NCI-H446 treated with DMSO at 0.1 percent for 48 hours (cell line): Measurements from ENCODE around the gene ENPEP.

Experiments
- DNase-seq: peaks from one replicate; lab custom pipeline; 2025; lab: John Stamatoyannopoulos, UW

Gene ENPEP

DNA sequence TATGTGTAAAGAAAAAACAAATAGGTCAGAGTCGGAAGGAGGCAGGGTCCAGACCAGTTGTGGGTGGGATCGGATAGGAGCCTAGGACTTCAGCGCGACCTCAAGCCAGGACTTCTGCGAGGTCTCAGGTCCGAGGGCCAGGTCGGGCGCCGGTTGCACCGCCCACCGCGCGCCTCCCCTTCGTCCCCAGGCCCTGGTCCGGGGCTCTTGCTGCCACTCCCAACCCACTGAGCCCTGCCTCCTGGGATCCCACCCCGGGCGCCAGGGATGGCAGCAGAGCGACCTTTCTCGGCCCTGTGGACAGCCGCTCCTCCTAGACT lies 134.6 kb downstream of the ENPEP start:
- DNase-seq, result no peak

DNA sequence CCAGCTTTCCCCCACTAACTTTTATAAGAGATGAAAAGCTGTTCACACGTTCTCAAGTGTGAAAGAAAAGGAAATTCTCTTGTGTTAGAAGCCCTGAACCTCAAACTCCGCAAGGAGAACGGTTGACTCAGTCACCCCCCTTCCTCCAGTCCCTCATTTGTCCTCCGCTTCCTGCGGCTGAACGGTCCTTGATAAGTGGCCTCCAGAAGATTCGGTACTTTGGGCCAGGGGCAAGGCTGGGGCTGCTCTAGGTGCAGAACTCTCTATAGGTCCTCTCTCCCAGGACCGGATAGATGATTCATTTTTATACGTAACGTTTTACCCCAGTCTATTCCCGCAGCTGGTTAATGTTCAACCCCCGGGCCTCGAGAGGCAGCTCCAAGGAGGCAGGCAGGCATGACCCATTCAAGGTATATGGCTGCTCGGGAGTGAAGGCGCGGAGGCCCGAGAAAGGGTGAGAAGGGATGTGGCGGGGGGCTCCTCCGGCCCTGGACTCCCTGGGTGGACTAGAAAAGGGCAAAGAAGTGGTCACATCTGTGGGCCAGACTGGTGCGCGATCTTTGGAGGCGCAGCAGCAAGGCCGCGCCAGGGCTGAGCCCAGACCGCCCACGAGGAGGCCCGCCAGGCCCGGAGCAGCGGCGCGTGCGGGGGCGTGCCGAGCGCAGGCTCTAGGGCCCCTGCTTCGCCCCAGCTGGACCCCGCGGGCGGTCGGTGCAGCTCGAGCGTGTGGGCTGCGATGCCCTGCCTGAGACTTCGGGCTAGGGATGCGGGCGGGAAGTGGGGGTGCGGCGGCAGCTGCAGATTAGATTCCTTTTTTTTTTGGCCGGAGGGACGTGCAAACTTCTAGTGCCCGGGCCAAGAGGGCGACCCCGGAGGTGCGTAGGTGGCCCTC lies 135.2 kb downstream of the ENPEP start:
- no peak for DNase-seq

DNA sequence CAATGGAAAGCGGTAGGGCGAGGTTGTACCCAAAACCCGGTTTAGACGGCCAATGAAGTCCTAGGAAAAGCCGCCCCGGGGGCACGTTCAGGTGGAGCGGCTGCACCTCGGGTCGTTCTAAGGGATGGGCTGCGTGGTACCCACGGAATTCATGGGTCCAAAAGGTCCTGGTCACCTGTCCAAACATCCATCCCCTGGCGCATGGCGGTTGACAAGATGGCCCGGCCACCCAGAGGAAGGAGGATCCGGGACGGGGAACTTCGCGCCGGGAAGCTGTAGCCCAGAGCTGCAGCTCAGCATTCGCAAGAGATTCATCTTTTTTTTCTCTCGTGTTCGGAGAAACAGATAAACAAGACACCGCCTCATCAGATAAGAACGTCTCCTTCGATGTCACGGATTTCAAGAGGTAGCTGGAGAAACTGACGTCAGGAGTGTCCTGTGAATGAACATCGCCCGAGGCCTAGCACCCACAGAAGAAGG lies 136.1 kb downstream of the ENPEP start:
- DNase-seq, result no peak

DNA sequence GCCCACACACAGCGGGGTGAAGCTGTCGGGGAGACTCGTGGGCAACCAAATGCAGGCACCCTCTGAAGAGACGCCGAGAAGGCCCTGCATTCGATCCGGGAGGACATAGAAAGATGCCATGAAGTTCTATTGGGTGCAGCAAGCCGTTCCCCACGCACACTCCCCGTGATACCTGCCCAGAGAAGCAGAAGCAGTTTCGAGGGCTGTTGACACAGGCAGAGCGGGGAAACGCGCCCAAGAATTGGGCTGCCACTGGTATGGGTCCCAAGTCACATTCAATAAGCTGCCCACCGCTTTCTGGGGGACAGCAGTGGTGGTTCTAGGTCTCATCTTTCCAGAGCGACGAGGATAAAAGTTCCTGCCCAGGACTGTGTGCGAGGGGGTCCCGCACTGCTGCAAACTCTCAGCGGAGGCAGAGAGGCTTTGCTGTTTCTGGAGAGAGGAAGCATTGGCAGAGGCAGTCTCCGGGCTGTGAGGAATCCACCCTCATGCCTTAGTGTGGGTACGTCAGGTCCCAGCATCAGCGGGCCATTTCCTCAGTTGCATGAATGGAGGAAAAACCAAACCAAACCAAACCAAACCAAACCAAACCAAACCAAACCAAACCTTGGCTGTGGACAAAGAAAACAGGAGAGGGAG lies 136.8 kb downstream of the ENPEP start:
- no peak for DNase-seq

DNA sequence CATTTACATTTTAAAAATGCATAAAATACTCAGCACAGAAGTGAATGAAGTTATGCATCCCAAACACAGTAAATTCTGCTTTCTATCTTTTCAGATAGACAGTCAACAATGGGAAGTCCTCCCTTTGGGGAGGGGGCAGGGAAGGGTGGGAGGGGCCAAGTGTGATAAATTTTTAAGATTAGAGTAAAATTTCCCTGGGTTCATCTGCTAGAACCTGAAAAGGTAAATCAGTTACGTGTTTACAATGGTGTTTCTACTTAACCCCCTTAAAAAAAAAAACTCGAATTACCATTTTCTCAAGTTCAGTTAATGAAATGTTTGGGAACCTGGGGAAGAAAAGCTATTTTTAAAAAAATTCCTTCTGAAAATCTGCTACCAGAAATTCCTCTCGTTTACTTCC lies 137.8 kb downstream of the ENPEP start:
- no peak for DNase-seq

DNA sequence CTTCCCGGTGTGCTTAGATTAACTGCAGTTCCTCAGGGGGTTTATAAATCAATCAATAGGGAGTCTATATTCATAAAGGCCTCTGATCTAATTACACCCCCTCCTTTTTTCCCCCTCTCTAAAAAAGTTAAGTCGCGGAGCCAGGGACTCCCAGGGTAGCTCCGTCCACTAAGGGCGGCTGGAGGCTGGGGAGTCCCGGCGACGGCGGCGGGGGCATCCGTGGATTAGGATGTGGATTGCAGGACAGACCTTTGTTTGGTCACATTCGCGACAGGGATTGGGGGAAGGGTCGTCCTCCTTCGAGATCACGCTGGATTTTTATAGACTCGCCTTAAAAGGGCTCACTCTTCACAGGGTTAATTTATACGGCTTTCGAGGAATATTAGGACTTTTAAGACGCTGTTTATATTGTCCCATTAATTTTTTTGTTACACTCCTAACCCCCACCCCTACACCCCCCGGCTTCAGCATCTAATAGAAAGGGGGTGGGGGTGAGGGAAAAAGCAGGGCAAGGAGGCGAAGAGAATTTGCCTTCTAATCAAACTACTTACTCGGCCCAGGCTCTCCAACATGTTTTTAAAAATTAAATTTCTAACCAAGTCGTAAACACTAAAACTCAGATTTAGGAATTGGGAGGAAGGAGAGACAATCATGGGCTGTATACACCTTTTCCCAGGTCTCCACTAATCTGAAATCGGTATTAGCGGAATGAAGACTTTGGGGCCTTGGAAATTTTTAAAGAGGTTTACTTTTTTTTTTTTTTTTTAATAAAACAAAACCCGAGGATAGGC lies 138.4 kb downstream of the ENPEP start:
- DNase-seq, result no peak
